Tibial nerve (tissue), 4 donors: ENCODE data around the gene PRKCSH.

Experiments
- EP300 ChIP-seq, 2 donors: sonication (generic); formaldehyde crosslinking; IDR thresholded peaks; one replicate each; pipeline ENCODE4 v1.6.1; 2017; ENCODE audit warnings: antibody characterized with exemption in 2 of 2, mild to moderate bottlenecking in 1 of 2
- POLR2A ChIP-seq, 2 donors: fragments of 450-650 bp; IDR thresholded peaks; one replicate each; pipeline ENCODE4 v1.6.1; 2017; ENCODE audit warnings: antibody characterized with exemption in 2 of 2, mild to moderate bottlenecking in 2 of 2, moderate library complexity in 2 of 2
- TF ChIP-seq, protein P1 (sequence below), 5 experiments: fragments of 200-600 bp in 3 of 5; fragments of 450-650 bp in 2 of 5; sonication (generic) in 3 of 5; IDR thresholded peaks; one replicate each; pipeline ENCODE4 v1.5.1; 2016 to 2019; ENCODE audit warnings: antibody characterized with exemption in 5 of 5, mild to moderate bottlenecking in 3 of 5, moderate library complexity in 2 of 5

DNA sequence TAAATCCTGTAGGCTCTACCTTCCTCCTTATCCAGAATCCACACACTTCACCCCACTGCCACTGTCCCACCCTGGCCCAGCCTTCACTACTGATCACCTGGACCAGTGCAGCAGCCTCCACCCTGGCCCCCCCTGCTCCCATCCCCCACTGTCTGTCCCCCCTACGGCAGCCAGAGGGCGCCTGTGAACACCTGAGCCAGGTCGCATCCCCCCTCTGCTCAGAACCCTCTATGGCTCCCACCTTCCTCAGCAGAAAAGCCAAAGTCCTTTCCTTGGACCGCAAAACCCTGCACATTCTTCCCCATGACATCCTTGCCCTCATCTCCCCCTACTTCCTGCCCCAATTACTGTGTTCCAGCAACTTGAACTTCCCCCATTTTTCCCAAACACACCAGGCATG, 24.8 kb downstream of the PRKCSH start:
- TF ChIP-seq, protein P1, sequence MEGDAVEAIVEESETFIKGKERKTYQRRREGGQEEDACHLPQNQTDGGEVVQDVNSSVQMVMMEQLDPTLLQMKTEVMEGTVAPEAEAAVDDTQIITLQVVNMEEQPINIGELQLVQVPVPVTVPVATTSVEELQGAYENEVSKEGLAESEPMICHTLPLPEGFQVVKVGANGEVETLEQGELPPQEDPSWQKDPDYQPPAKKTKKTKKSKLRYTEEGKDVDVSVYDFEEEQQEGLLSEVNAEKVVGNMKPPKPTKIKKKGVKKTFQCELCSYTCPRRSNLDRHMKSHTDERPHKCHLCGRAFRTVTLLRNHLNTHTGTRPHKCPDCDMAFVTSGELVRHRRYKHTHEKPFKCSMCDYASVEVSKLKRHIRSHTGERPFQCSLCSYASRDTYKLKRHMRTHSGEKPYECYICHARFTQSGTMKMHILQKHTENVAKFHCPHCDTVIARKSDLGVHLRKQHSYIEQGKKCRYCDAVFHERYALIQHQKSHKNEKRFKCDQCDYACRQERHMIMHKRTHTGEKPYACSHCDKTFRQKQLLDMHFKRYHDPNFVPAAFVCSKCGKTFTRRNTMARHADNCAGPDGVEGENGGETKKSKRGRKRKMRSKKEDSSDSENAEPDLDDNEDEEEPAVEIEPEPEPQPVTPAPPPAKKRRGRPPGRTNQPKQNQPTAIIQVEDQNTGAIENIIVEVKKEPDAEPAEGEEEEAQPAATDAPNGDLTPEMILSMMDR (IDR thresholded peaks at IDR 0.05), result no peak
- TF ChIP-seq POLR2A (IDR thresholded peaks at IDR 0.05), result no peak
- TF ChIP-seq EP300 (IDR thresholded peaks at IDR 0.05), result no peak
